Stimulated activated CD8-positive, alpha-beta memory T cell treated with anti-CD3 and anti-CD28 coated beads, Interleukin-7, amount 100 ng/mL, for 4 hours (primary cell): ENCODE results near the gene GKN1.

ENCODE experiments used
- DNase-seq, 2 donors: peaks; one replicate each; pipeline ENCODE4 v3.0.0-alpha.2; 2020; ENCODE audit warnings: low read depth in 2 of 2

GKN1 gene

GRCh38 chr2:69007169-69007568 lies 32.7 kb downstream of the GKN1 start:
- DNase-seq, result no peak

GRCh38 chr2:69007603-69008002 lies 33.2 kb downstream of the GKN1 start:
- no peak for DNase-seq

GRCh38 chr2:69010437-69011194 lies 36.2 kb downstream of the GKN1 start:
- DNase-seq, result no peak

GRCh38 chr2:69011611-69012157 lies 37.2 kb downstream of the GKN1 start:
- no peak for DNase-seq

- peak; percentile 22 to 25 for DNase-seq
Measured at GRCh38 chr2:69012310-69013141, 38.1 kb downstream of the GKN1 start.

GRCh38 chr2:69013142-69013839 lies 38.9 kb downstream of the GKN1 start, which contains the start of gene ANTXR1:
ANTXR1 (plus strand) TSS chr2:69013179; CDS start chr2:69013500, 321 bp downstream.
- DNase-seq, result no peak

GRCh38 chr2:69013840-69014821 lies 39.7 kb downstream of the GKN1 start:
- DNase-seq, result no peak

GRCh38 chr2:69017080-69017479 lies 42.6 kb downstream of the GKN1 start:
- no peak for DNase-seq

GRCh38 chr2:69017835-69018234 lies 43.4 kb downstream of the GKN1 start:
- no peak for DNase-seq

GRCh38 chr2:69018678-69019095 lies 44.3 kb downstream of the GKN1 start:
- DNase-seq, result no peak

GRCh38 chr2:69020496-69021426 lies 46.3 kb downstream of the GKN1 start:
- DNase-seq, result no peak

GRCh38 chr2:69021727-69022126 lies 47.3 kb downstream of the GKN1 start:
- DNase-seq, result no peak

- no peak for DNase-seq
Measured at GRCh38 chr2:69022548-69022947, 48.1 kb downstream of the GKN1 start.

- no peak for DNase-seq
Measured at GRCh38 chr2:69023236-69023635, 48.8 kb downstream of the GKN1 start.

- DNase-seq, result no peak
Measured at GRCh38 chr2:69026026-69026425, 51.6 kb downstream of the GKN1 start.

- no peak for DNase-seq
Measured at GRCh38 chr2:69026691-69027459, 52.4 kb downstream of the GKN1 start.
